ENCODE data around the gene SNX9. TPM values are rescaled to one million over a fixed set of nuclear protein-coding genes. Genes with fewer than 3 reads are reported as not detected.

The SNX9 gene
- total RNA-seq, 1 experiment from 2014 or later = 31.3 TPM

GRCh38 chr6:157952861-157953351, 129.9 kb downstream of the SNX9 start:
- no CpG with 5 or more reads among the region's 7 CpGs for WGBS (ENCODE audit: extremely low coverage, insufficient read length, low lambda C conversion rate)
- H4K91ac ChIP-seq (ENCODE audit: insufficient read length, low read depth, low read length) = no peak overlapping the region
- no peak overlapping the region for H3K9ac ChIP-seq (ENCODE audit: extremely low read depth, insufficient read length, low read length)
- no peak overlapping the region for H2AFZ ChIP-seq (ENCODE audit: low read length)
- no peak for DNase-seq
- peaks cover 12 to 18% of the 10 kb centered on the region in 2 experiments; a peak in 3 of 4 replicates for H3K4me1 Mint-ChIP-seq
- no peaks in the 10 kb centered on the region for H3K9me3 ChIP-seq (ENCODE audit: control insufficient read depth, low read depth, low read length)
- no peak overlapping the region for H3K56ac ChIP-seq (ENCODE audit: insufficient read length, low read depth, low read length)
- H3K14ac ChIP-seq (ENCODE audit: insufficient read depth, low read length) = no peak overlapping the region
- no peaks in the 10 kb centered on the region for H3K23me2 ChIP-seq (ENCODE audit: insufficient read length, low read depth, low read length, poor library complexity, severe bottlenecking)
- H3K23ac ChIP-seq (ENCODE audit: insufficient read length, low read depth, low read length) = no peak overlapping the region
- no peak overlapping the region for H3T11ph ChIP-seq (ENCODE audit: low read length)
- no peaks in the 10 kb centered on the region for H3K79me2 ChIP-seq (ENCODE audit: insufficient read depth, low read length)
- no peak overlapping the region for H4K5ac ChIP-seq (ENCODE audit: insufficient read length, low read depth, low read length)
- H4K20me1 ChIP-seq (ENCODE audit: control insufficient read depth, insufficient read depth, insufficient read length) = no peaks in the 10 kb centered on the region
- H3K4me2 ChIP-seq (ENCODE audit: insufficient read depth, insufficient read length, low read length) = no peak overlapping the region
- 0 out of 5 replicates have a peak overlapping the region, but pooled peaks of 1 of the 2 experiments have one; percentile 18 for H3K4me3 Mint-ChIP-seq
- H3K27me3 Mint-ChIP-seq (ENCODE audit: low read depth) = peaks cover 3% of the 10 kb centered on the region
- H4K8ac ChIP-seq (replicated peaks; ENCODE audit: insufficient read length, low read depth, low read length) = no peak overlapping the region
- H3K9me3 Mint-ChIP-seq = peaks cover 16 to 20% of the 10 kb centered on the region in 2 experiments
- no peak overlapping the region for H2BK20ac ChIP-seq (ENCODE audit: low read depth, low read length, poor library complexity, severe bottlenecking)
- peaks cover 0 to 7% (median 3%) of the 10 kb centered on the region in 3 experiments; a peak in 6 of 7 replicates for H3K36me3 Mint-ChIP-seq (ENCODE audit: insufficient read depth in 1 of 3, low read depth in 3 of 3)
- no peak overlapping the region for H3K4ac ChIP-seq (ENCODE audit: low read depth, low read length)
- H3K4me1 ChIP-seq (ENCODE audit: insufficient read depth, low read length) = no peaks in the 10 kb centered on the region
- H3K27ac ChIP-seq (ENCODE audit: insufficient read length, low read depth, low read length) = no peak overlapping the region
- no peak overlapping the region for H3K18ac ChIP-seq (ENCODE audit: insufficient read length, low read depth, low read length)
- no peak overlapping the region for H2BK5ac ChIP-seq (ENCODE audit: insufficient read length, low read length)
- TF ChIP-seq CTCF (conservative IDR thresholded peaks at IDR 0.05) = no peak
- no peaks in the 10 kb centered on the region for H3K27me3 ChIP-seq (ENCODE audit: insufficient read depth, low read length)
- H2BK15ac ChIP-seq (ENCODE audit: low read depth, low read length) = no peak overlapping the region
- H3K27ac Mint-ChIP-seq = no peak overlapping the region; a peak in 1 of 7 replicates
- no peak overlapping the region for H2BK120ac ChIP-seq (ENCODE audit: low read depth, low read length, poor library complexity, severe bottlenecking)
- H3K79me1 ChIP-seq (ENCODE audit: insufficient read depth, low read depth, low read length, poor library complexity, severe bottlenecking) = no peaks in the 10 kb centered on the region
- H2AK5ac ChIP-seq (ENCODE audit: insufficient read length, low read length) = no peak overlapping the region
- no peak overlapping the region for H2BK12ac ChIP-seq (ENCODE audit: insufficient read length, low read depth, low read length)

All from H9 (cell line).